Measurements from ENCODE around the gene UST.
"Not testable (repeated sequence)": the region's sequence is repeated elsewhere in the genome, so short reads cannot be mapped to it uniquely, and the experiment has no call there.

The UST gene

GRCh38 chr6:148983101-148983761 lies 236.4 kb downstream of the UST start:
- DNase-seq: no peak

GRCh38 chr6:148983966-148984365 lies 237.1 kb downstream of the UST start:
- DNase-seq: no peak

GRCh38 chr6:148984531-148985056 lies 237.8 kb downstream of the UST start:
- no peak for DNase-seq

DNA sequence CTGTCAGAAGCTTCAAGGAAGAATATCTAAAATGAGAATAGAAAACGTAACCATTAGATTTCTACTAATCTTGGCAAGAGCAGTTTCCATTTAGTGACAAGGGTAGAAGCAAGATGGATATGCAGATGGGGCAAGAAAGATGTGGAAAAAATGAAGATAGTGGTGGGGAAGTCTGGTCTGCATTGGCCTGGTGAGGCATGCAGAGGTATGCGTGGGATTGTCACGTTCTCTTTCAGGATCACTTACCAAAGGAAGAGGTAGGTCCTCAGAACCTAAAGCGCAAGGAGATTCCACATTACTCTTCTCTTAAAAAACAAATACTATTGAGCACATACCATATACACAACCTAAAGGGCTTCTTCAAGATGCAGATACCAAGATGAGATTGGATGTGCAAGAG lies 238.7 kb downstream of the UST start:
- no peak for DNase-seq

DNA sequence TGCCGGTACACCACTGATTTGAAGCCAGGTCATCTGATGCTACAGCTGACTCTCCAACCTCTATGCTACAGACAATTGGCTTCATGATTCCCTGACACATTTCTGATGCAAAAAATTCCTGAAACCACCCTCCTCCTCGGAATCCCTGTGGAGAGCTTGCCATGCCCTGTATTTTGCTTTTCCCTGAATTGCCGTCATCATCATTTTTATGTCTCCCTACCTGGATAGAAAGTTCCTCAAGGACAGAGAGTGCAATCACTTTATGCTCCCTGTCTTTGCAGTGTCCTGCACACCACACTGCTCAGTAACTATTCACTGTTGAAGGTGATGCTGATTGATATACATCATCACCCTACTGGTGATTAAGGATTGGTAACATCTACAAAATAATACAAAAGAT lies 239.8 kb downstream of the UST start:
- DNase-seq: no peak

GRCh38 chr6:148987982-148988381 lies 241.2 kb downstream of the UST start:
- no peak for DNase-seq

DNA sequence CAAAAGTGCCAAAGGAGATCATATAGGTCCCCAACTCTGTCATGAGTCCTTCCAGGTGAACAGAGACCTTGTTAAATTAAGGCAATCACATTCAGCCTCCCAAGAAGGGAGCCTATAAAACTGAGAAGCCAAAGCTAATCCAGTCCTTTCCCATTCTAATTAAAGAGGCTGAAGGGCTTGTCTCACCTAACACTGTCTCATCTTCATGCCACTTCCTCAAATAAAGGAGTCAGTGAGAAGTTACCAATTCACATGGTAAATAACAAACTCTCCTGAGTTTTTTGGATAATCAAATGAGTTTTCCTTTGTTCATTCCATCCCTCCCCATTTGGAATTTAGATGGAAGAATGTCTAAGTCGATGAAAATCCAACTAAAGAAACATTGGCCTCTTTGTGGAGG lies 242.8 kb downstream of the UST start:
- DNase-seq: no peak

DNA sequence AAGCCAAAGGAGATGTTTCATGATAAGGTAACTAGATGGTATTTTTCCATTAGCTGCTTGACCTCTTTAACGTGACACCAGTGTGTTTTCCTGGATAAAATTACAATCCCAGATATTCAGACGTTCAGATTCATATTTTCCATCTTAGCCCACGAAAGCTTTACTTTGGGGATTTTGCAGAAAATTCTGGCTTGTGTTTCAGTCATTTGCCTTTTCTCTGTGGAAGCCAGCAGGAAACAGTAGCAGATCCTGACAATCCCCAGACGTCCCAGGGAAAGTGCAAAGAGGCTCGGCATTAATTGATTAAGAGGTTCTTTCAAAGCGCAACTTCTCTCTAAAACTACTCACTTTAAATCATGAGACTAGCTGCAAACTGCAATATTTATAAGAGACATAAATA lies 243.6 kb downstream of the UST start:
- DNase-seq: no peak

DNA sequence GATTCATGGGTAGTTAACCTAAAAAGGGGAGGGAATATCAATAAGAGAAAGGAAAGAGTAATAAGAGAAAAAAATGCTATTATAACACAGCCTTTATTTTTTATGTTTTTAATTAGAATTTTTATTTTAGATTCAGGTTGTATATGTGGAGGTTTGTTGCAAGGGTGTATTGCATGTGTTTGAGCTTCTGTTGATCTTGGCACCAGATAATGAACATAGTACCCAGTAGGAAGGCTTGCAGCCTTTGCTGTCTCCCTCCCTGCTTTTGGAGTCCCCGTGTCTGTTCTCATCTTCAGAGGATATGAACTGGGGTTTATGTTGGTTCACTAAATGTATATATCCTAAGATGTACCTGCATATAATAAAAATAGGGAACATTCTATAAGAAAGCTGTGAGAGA lies 250.0 kb downstream of the UST start:
- DNase-seq: no peak

DNA sequence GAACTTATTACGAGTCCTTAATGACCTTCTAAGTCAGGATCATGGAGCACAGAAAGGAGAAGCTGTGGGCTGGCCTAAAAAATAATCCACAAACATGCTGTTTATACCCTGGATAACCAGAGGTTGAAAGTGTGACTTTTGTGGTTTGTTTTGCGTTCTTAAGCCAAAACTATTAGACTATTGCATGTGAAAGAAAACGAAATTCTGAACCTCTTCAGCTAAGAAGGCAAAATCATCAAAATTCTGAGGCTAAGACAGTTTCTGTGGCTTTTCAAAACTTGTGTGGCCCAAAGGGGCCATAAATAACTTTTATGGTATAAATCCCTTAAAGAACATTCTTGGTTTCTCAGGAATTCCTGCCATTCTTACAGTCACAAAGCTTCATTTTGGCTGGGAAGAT lies 251.0 kb downstream of the UST start:
- no peak for DNase-seq

DNA sequence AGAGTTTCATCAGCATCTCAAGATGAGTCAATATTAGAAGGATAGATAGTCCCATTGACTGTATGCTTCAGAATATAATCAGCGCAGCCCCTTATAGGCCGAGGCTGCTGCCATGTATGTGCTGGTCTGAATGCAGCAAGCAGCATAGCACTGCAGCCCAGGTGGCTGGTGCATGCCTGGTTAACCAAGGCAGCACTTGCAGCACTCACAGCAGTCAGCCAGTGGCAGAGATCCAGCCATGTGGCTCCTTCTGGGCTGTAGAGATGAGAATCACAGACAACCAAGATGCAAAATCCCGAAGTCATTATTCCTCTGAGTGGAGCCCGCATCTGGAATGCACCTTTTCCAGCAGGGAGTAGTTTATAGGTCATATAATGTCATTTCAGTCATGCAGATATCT lies 251.9 kb downstream of the UST start:
- DNase-seq: no peak

DNA sequence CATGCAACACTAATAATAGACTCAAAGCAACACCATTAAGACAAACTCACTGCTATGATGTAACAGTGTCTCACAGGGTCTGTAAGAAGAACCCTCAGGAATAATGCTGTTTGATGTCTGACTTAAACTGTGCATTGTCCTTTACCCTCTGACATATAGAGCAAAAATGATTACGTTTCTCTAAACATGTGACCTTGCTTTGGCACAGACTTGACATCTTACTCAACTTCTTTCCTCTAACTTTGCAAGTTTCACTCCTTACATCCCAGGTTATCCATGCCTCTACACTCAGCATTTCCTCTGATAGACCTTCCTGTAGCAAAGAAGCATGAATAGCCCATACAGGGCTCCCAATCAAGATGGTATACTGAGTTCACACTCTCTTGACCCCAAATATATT lies 252.7 kb downstream of the UST start:
- no peak for DNase-seq

DNA sequence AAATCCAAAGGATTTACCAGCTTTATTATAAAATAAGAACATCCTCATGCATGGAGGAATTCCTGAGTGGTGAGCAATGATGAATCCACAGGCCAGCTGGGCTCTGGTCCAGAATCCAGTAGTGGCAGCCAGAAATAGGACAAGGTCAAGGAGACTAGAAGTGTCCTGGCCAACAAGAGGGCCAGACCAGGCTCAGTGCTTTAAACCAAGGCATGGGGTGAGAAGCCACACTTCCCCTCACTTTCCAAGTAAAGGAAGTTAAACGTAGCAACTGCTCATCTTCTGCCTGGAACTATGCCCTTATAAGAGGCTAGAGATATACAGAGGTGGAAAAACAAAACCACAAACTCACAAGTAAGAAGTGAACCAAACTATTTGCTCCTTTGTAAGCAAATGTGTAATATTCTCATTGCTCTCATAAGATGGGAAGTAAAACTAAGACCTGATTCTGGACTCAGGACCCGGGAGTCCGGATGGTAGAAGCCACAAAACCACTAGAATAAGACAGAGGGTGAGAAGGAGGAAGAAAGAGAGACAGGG lies 253.2 kb downstream of the UST start:
- DNase-seq: no peak

GRCh38 chr6:149001422-149001821 lies 254.6 kb downstream of the UST start:
- DNase-seq: no peak

DNA sequence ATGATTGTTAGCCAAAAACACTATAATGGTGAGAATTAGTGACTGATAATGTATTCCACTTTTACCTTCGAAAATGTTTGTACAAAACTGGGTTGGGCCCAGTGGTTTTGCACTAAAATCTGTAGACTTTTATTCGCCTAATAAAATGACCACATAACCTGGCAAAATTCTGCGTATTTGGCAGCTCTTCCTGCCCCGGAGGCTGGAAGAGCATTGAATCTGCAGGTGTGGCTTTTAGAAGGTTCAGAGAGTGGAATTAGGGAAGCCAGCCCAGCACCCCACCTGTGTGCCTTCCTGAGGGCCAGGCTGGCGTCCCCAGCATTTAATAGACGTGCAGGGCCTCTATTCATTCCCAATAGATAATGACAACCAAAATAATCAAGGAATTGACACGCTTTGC lies 256.7 kb downstream of the UST start:
- no peak for DNase-seq

GRCh38 chr6:149004664-149005063 lies 257.8 kb downstream of the UST start:
- no peak for DNase-seq

- not testable (repeated sequence) for DNase-seq
These were observed 259.4 kb downstream of the UST start for GRCh38 chr6:149006236-149006635.

- DNase-seq: no peak
These were observed 259.8 kb downstream of the UST start for GRCh38 chr6:149006671-149007070.

GRCh38 chr6:149007846-149008245 lies 261.0 kb downstream of the UST start:
- no peak for DNase-seq

GRCh38 chr6:149008741-149009140 lies 261.9 kb downstream of the UST start:
- DNase-seq: no peak

DNA sequence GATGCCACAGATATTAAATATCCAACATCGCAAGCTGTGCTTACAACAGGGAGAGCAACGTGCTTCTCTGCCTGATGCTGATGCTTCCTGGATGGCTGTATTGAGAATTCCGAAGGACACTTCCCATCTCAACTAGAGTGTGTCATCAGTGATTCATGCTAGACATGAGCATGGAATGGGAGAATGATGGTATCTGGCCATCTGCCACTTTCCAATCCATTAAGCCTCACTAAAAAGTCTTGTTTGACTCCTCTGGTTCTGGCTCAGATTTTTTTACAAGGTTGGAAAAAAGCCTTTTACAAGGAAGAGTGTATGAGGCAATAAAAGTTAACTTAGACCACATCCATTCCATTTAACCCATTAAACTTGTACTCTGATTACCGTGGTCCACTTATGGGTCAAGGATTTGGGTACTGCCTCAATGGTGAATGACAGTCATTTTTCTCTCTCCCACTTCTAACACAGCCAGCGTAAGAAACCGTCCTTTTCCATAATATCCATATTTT lies 265.3 kb downstream of the UST start:
- DNase-seq: no peak

DNA sequence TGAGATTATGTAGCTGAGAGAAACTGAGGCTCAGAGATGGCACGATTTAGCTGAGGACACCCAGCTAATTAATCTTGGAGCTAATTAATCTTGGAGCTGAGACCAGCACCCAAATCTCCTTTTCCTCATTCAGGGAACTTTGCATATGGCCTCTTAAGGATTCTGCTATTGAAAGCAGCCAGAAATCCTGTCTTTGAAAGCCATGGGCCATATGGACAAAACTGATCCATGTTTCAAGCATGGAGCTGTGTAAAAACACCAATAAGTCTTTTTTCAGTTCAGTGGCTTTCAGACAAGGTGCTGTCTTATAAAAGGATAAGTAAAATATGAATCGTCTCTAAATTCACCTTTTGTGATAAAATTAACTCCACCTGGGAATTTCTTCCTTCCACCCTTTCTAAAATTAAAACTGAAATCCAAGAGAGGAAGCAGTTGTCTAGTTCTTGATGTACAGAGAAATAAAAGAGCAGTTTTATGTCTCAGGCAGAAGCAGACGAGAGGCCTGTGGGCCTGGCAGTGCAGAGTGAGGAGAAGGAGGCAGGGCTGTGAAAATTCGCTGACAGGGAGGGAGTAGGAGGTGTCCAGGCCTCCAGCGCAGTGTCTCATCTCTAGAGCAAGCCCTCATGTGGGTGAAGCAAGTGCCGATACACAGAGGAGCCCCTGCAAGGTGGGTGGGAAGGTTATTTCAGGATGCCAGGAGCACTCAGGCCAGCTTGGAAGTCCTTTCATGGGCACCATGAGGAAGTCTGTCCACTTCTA lies 266.9 kb downstream of the UST start:
- DNase-seq: no peak

- DNase-seq: no peak
These were observed 268.1 kb downstream of the UST start for GRCh38 chr6:149014631-149015534.

Data from activated CD4-positive, alpha-beta T cell treated with anti-CD3 and anti-CD28 coated beads for 1 hour (primary cell).